Bone marrow (tissue), 2 donors: ENCODE results near the gene RBPJ.

Source experiments
- DNase-seq, 2 donors: peaks; one replicate each; lab custom pipeline; 2025; lab: John Stamatoyannopoulos, UW

The RBPJ gene

GRCh38 chr4:26459756-26460530 lies 139.1 kb downstream of the RBPJ start:
- no peak for DNase-seq

GRCh38 chr4:26462874-26463273 lies 142.1 kb downstream of the RBPJ start:
- DNase-seq = no peak

DNA sequence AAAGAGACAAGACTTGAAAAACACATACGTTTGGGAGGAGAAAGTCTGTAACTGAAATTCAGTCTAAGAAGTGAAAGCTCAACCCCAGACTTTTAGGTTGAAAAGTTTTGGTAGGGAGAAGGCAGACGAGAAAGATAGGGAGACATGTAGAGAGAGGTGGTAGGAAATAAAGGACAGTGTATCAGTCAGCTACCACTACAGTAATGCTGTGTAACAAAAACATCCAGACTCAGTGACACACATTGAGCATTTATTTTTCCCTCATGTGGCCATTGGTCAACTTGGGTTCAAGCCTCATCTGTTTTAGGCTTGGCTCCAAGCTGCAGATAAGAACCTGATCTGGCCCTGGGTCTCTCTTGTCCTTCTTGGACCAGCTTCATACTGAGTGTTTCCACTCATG lies 142.6 kb downstream of the RBPJ start:
- DNase-seq = no peak

DNA sequence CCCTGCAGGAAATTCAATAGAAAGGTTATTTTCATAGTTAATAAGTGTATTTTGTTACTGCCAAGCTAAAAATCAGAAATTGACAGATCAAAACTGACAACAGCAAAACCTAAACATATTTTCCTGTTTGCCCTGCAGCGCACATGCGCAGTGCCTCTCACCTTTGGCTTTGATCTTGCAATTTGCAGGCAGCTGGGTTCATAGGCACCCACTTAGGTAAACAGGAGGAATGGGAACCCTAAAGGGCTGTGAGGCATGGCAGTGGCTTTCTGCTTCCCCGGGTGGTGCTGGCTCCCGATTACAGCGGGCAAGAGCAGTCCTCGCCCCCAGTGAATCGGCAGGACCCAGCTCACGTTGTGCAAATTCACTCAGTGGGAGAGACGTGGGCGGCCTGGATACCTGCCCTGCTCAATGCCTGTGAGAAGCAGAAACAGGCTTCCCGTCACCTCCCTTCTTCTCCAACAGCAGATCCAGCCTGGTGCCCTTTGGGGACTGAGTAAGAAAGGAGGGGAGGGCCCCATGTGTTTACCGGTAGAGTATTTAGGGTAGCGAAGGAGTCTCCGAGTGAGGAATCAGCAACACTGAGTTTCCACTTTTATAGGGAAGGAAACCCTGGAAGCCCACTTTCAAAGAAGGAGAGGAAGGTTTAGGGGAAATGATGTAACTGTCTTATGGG lies 143.7 kb downstream of the RBPJ start:
- no peak for DNase-seq

DNA sequence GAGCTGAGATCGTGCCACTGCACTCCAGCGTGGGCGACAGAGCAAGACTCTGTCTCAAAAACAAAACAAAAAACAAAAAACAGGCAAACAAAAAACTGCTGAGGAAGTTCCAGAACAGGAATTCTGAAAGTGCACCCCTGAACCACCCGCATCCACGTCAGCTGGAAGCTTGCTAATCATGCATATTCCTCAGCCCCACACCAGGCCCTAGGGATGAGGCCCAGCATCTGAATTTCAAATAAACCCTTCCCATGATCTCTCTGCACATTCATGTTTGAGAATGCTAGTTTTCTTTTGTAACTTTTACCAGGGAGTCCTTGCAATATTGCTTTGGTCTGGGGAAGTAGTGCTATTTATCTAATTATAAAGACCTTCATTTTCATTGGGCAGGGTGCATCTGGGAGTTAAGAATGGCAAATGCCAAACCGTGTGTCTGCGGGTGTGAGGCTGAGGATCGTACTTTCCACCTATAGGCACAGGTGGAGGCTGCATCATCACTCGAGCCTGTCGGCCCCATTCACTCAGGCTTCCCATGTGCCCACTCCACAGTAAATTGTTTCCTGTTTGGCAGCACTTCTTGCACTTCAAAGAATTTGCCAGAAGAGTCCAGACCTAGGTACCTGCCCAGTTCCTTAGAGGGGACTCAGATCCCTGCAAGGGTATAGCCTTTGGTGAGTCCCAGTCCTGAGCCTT lies 145.9 kb downstream of the RBPJ start:
- no peak for DNase-seq

DNA sequence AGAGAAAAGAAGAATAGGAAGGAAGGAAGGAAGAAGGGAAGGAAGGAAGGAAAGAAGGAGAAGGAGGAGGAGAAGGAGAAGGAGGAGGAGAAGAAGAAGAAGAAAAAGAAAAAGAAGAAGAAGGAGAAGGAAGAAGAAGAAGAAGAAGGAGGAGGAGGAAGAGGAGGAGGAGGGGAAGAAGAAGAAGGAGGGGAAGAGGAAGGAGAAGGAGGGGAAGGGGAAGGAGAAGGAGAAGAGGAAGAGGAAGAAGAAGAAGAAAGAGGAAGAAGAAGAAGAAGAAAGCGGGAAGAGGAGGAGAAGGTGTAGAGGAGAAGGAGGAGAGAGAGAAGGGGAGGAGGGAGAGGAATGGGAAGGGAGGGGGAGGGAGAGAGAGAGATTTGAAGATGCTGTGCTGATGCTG lies 146.9 kb downstream of the RBPJ start:
- DNase-seq = no peak

- no peak for DNase-seq
These were observed 147.6 kb downstream of the RBPJ start for GRCh38 chr4:26468283-26468949.

DNA sequence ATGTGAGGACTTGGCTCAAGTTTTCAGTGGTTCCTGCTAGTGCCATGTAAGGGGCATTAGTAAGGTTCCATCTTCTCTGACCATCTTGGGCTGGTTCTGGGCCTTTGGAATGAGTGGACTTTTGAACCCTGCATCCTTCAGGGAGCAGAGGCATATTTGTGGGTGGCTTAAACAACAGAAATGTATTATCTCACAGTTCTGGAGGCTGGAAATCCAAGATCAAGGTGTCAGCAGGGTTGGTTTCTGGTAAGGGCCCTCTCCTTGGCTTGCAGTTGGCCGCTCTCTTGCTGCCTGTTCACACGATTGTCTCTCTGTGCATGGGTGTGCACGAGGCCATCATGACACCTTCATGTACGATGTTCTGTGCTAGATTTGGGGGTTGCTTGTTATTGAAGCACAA lies 148.2 kb downstream of the RBPJ start:
- DNase-seq = no peak

GRCh38 chr4:26471890-26472289 lies 151.1 kb downstream of the RBPJ start:
- no peak for DNase-seq

GRCh38 chr4:26473893-26474292 lies 153.1 kb downstream of the RBPJ start:
- no peak for DNase-seq

DNA sequence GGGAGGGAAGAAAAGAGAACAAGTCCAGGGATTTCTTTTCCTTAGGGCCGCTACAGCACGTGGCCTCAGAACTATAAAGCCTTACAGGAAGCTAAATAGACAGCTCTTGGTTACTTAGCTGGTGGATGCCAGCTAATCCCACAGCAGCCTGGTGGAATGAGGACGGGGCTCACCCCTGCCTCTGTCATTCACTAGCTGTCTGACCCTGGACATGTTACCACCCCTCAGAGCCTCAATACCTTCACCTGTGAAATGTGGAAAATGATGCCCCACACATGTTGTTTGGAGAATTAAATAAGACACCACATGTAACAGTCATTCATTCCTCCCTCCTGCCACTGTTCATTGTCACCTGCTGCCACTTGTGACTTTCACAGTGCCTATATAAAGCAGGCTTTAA lies 153.7 kb downstream of the RBPJ start:
- DNase-seq = no peak

GRCh38 chr4:26475716-26476115 lies 154.9 kb downstream of the RBPJ start:
- DNase-seq = no peak

DNA sequence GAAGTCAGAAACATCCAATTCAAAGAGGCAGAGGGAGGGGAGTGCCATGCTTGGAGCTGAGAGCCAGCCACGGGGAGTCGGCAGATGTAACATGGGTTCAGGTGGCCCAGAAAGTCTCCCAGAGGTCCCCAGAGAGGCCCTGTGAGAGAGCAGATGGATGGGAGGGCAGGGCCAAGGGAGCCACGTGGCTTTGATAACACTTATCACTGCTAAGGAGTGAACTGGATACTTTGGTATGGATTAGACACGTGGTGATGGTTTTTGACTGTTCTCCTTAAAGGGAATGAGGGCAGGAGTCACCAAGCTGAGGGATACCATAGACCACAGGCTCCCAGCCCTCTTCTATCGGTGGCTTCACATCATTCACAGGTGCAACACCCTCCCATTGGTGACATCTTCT lies 155.7 kb downstream of the RBPJ start:
- DNase-seq = no peak

DNA sequence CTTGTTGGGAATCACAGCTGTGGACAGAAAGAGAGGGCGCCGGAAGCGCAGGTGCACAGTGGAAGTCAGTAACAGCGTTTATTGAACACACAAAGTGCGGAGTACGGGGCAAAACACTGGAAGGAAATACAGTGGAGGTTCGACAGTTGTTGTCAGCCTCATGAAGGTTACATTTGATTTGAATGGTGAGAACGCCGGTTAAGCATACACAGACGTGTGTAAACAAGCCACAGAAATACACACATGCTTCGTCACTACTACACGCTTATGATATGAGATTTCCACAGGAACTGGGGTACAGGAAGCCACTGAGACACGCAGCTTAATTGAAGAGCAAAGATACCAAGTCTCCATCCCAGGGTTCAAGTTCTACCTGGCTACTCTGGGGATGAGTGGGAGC lies 157.5 kb downstream of the RBPJ start:
- no peak for DNase-seq

GRCh38 chr4:26482508-26483462 lies 162.0 kb downstream of the RBPJ start:
- no peak for DNase-seq

DNA sequence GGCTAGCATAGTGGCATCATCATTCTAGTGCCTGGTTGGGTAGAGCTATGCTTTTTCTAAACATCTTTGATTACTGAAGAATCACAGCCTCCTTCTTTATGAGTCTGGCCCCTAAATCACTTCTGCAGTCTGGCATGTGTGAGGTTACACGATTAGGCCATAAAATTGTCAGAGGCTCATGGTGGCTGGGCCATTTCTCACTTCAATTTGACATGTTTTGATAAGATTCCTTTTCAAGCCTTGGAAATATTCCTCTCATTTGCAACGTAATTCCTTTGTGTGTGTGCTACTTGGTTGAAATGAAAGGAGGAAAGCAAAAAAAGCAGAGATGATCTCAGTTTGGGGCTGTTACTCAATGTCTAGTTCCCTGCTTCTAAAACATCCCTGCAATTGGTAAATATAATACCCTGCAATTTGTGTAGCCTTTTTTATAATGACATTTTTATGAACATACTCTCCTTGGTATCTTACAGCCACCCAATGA lies 163.3 kb downstream of the RBPJ start:
- no peak for DNase-seq

GRCh38 chr4:26484516-26484915 lies 163.7 kb downstream of the RBPJ start:
- no peak for DNase-seq
